GM23338 (cell line): ENCODE data around the gene ACBD4. TPM values are rescaled to one million over a fixed set of nuclear protein-coding genes. Genes with fewer than 3 reads are reported as not detected.

Experiments used
- ATAC-seq: fragments of 200-7000 bp; cut with Tn5 transposase; 3 replicates; pipeline ENCODE4 v1.9.1; 2020
- DNase-seq: peaks from one replicate; pipeline ENCODE4 v3.0.0-alpha.2; 2015; ENCODE audit warnings: low spot score
- H2AFZ ChIP-seq: fragments of 200-600 bp; sonication (generic); 2 replicates; pipeline ENCODE4 v1.8.0; 2016; ENCODE audit warnings: antibody characterized with exemption, mild to moderate bottlenecking, moderate library complexity
- H3F3A ChIP-seq: fragments of 200-600 bp; sonication (generic); replicated peaks from 2 replicates; pipeline ENCODE4 v1.8.0; 2017; ENCODE audit warnings: antibody characterized with exemption, mixed run types, low read depth
- H3K27ac ChIP-seq: fragments of 200-600 bp; sonication (generic); 2 replicates; pipeline ENCODE4 v1.6.1; 2016; ENCODE audit warnings: low read depth
- H3K27me3 ChIP-seq: fragments of 200-600 bp; sonication (generic); 2 replicates; pipeline ENCODE4 v1.8.0; 2016; ENCODE audit warnings: mild to moderate bottlenecking, mixed run types, moderate library complexity; ENCODE audit not compliant: insufficient read depth
- H3K36me3 ChIP-seq: fragments of 200-600 bp; sonication (generic); 2 replicates; pipeline ENCODE4 v1.8.0; 2016; ENCODE audit warnings: mild to moderate bottlenecking; ENCODE audit not compliant: insufficient read depth
- H3K4me1 ChIP-seq: fragments of 200-600 bp; sonication (generic); 2 replicates; pipeline ENCODE4 v1.8.0; 2016; ENCODE audit warnings: mild to moderate bottlenecking, moderate library complexity; ENCODE audit not compliant: insufficient read depth
- H3K4me2 ChIP-seq: fragments of 200-600 bp; sonication (generic); 2 replicates; pipeline ENCODE4 v1.7.1; 2017; ENCODE audit warnings: mixed run types
- H3K4me3 ChIP-seq: fragments of 200-600 bp; sonication (generic); 2 replicates; pipeline ENCODE4 v1.6.1; 2016; ENCODE audit warnings: mixed run types
- H3K79me2 ChIP-seq: fragments of 200-600 bp; sonication (generic); replicated peaks from 2 replicates; pipeline ENCODE4 v1.8.0; 2017; ENCODE audit warnings: mild to moderate bottlenecking; ENCODE audit not compliant: insufficient read depth
- H3K9me2 ChIP-seq: fragments of 200-600 bp; sonication (generic); 2 replicates; pipeline ENCODE4 v1.8.0; 2017; ENCODE audit not compliant: insufficient read depth
- H4K20me1 ChIP-seq: fragments of 200-600 bp; sonication (generic); replicated peaks from 2 replicates; pipeline ENCODE4 v1.8.0; 2017; ENCODE audit warnings: mild to moderate bottlenecking; ENCODE audit not compliant: insufficient read depth
- H3K27ac Mint-ChIP-seq: 2 replicates; pipeline ENCODE4 v1.8.0; 2020; ENCODE audit warnings: inconsistent platforms, mild to moderate bottlenecking, moderate library complexity, mixed read lengths
- H3K27me3 Mint-ChIP-seq: 3 replicates; pipeline ENCODE4 v1.8.0; 2022; ENCODE audit warnings: low read depth, mild to moderate bottlenecking, moderate library complexity, mixed read lengths, inconsistent platforms; ENCODE audit not compliant: insufficient read depth, poor library complexity
- H3K36me3 Mint-ChIP-seq: 3 replicates; pipeline ENCODE4 v1.8.0; 2021; ENCODE audit warnings: low read depth, mild to moderate bottlenecking, inconsistent platforms, moderate library complexity, mixed read lengths
- H3K4me1 Mint-ChIP-seq: 3 replicates; pipeline ENCODE4 v1.8.0; 2020; ENCODE audit warnings: mild to moderate bottlenecking, inconsistent platforms, mixed read lengths
- H3K4me3 Mint-ChIP-seq: 3 replicates; pipeline ENCODE4 v1.8.0; 2021; ENCODE audit warnings: moderate library complexity, mild to moderate bottlenecking, inconsistent platforms, mixed read lengths
- H3K9me3 Mint-ChIP-seq: 3 replicates; pipeline ENCODE4 v1.8.0; 2020; ENCODE audit warnings: moderate library complexity, mild to moderate bottlenecking, inconsistent platforms, mixed read lengths
- CREB1 ChIP-seq: fragments of 250-450 bp; sonication (Bioruptor Pico); IDR thresholded peaks from 2 replicates; pipeline ENCODE4 v1.5.0; 2020; ENCODE audit warnings: low read depth, mild to moderate bottlenecking, moderate library complexity
- CTCF ChIP-seq, 2 experiments: fragments of 200-600 bp in 1 of 2; sonication (generic) in 1 of 2; conservative IDR thresholded peaks; 2 replicates each; pipeline versions ENCODE4 v1.5.1 to v1.6.1; 2016 to 2017; ENCODE audit warnings: antibody characterized with exemption in 2 of 2, low read depth in 2 of 2, mild to moderate bottlenecking in 2 of 2, moderate library complexity in 1 of 2
- EZH2 ChIP-seq: fragments of 200-600 bp; sonication (generic); IDR thresholded peaks from one replicate; pipeline ENCODE4 v1.8.0; 2017; ENCODE audit warnings: antibody characterized with exemption, mild to moderate bottlenecking, low read depth; ENCODE audit not compliant: unreplicated experiment
- EZH2phosphoT487 ChIP-seq: fragments of 200-600 bp; sonication (generic); IDR thresholded peaks from one replicate; pipeline ENCODE4 v1.8.1; 2018; ENCODE audit warnings: antibody characterized with exemption; ENCODE audit not compliant: unreplicated experiment
- JUNB ChIP-seq: IDR thresholded peaks from one replicate; pipeline ENCODE4 v1.6.1; 2016; ENCODE audit warnings: antibody characterized with exemption; ENCODE audit not compliant: unreplicated experiment
- NANOG ChIP-seq: IDR thresholded peaks from 2 replicates; pipeline ENCODE4 v1.6.1; 2016; ENCODE audit warnings: antibody characterized with exemption, borderline replicate concordance
- POLR2AphosphoS5 ChIP-seq: IDR thresholded peaks from 2 replicates; pipeline ENCODE4 v1.6.1; 2016; ENCODE audit warnings: antibody characterized with exemption, low read depth
- STAT1 ChIP-seq: IDR thresholded peaks from one replicate; pipeline ENCODE4 v1.6.1; 2016; ENCODE audit warnings: antibody characterized with exemption; ENCODE audit not compliant: unreplicated experiment
- ZNF114 ChIP-seq: fragments of 250-450 bp; sonication (Bioruptor Pico); IDR thresholded peaks from 2 replicates; pipeline ENCODE4 v1.5.0; 2020; ENCODE audit warnings: mild to moderate bottlenecking, moderate library complexity
- ZNF331 ChIP-seq: fragments of 250-450 bp; sonication (Bioruptor Pico); IDR thresholded peaks from 2 replicates; pipeline ENCODE4 v1.5.0; 2020; ENCODE audit warnings: low read depth, mild to moderate bottlenecking, moderate library complexity
- polyA plus RNA-seq: library from polyadenylated mRNA; unstranded; fragments of >200 nt; fragmentation: Nextera tagmentation; extraction: Ambion mirVana; gene quantifications from 2 replicates; pipeline ENCODE4 v1.2.1, GENCODE V29; 2016
- total RNA-seq: library from RNA; depleted of rRNA; stranded (reverse); fragments of >200 nt; shearing (Covaris generic); gene quantifications from 2 replicates; pipeline ENCODE4 v1.2.3, GENCODE V29; 2014
- TF ChIP-seq, protein P1 (sequence below): IDR thresholded peaks from 2 replicates; pipeline ENCODE4 v1.6.1; 2016; ENCODE audit warnings: antibody characterized with exemption
- TF ChIP-seq, protein P2 (sequence below): IDR thresholded peaks from one replicate; pipeline ENCODE4 v1.6.1; 2018; ENCODE audit warnings: antibody characterized with exemption; ENCODE audit not compliant: unreplicated experiment
- TF ChIP-seq, protein P3 (sequence below): fragments of 250-450 bp; sonication (Bioruptor Pico); IDR thresholded peaks from 2 replicates; pipeline ENCODE4 v1.5.0; 2020; ENCODE audit warnings: mild to moderate bottlenecking, moderate library complexity

ACBD4 gene
- total and polyA plus RNA-seq, 2 experiments from 2014 or later = 4.5 to 6.7 TPM

GRCh38 chr17:45116434-45117016 lies 19.0 kb upstream of the ACBD4 start:
- Histone ChIP-seq H3K9me2 (no peaks in the 10 kb centered on the region), H3K4me2 (no peak overlapping the region), H2AFZ (no peak overlapping the region), H3K4me3 (no peak overlapping the region), H3K4me1 (peaks cover 4% of the 10 kb centered on the region; the same call in 1 of the 2 replicates), H4K20me1 (no peaks in the 10 kb centered on the region), H3F3A (no peaks in the 10 kb centered on the region), H3K36me3 (no peaks in the 10 kb centered on the region), H3K27me3 (no peaks in the 10 kb centered on the region), H3K27ac (no peak overlapping the region), H3K79me2 (no peaks in the 10 kb centered on the region)
- no peaks in the 10 kb centered on the region for H3K36me3 Mint-ChIP-seq
- H3K9me3 Mint-ChIP-seq = no peaks in the 10 kb centered on the region
- H3K27me3 Mint-ChIP-seq = peaks cover 20% of the 10 kb centered on the region
- no peak for DNase-seq
- no peak for ATAC-seq
- peaks cover 28% of the 10 kb centered on the region for H3K4me1 Mint-ChIP-seq
- H3K27ac Mint-ChIP-seq = no peak overlapping the region
- no peak for TF ChIP-seq ZNF331 (CRISPR knock-in tag)
- TF ChIP-seq, protein P1, sequence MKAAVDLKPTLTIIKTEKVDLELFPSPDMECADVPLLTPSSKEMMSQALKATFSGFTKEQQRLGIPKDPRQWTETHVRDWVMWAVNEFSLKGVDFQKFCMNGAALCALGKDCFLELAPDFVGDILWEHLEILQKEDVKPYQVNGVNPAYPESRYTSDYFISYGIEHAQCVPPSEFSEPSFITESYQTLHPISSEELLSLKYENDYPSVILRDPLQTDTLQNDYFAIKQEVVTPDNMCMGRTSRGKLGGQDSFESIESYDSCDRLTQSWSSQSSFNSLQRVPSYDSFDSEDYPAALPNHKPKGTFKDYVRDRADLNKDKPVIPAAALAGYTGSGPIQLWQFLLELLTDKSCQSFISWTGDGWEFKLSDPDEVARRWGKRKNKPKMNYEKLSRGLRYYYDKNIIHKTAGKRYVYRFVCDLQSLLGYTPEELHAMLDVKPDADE = no peak
- TF ChIP-seq, protein P2, sequence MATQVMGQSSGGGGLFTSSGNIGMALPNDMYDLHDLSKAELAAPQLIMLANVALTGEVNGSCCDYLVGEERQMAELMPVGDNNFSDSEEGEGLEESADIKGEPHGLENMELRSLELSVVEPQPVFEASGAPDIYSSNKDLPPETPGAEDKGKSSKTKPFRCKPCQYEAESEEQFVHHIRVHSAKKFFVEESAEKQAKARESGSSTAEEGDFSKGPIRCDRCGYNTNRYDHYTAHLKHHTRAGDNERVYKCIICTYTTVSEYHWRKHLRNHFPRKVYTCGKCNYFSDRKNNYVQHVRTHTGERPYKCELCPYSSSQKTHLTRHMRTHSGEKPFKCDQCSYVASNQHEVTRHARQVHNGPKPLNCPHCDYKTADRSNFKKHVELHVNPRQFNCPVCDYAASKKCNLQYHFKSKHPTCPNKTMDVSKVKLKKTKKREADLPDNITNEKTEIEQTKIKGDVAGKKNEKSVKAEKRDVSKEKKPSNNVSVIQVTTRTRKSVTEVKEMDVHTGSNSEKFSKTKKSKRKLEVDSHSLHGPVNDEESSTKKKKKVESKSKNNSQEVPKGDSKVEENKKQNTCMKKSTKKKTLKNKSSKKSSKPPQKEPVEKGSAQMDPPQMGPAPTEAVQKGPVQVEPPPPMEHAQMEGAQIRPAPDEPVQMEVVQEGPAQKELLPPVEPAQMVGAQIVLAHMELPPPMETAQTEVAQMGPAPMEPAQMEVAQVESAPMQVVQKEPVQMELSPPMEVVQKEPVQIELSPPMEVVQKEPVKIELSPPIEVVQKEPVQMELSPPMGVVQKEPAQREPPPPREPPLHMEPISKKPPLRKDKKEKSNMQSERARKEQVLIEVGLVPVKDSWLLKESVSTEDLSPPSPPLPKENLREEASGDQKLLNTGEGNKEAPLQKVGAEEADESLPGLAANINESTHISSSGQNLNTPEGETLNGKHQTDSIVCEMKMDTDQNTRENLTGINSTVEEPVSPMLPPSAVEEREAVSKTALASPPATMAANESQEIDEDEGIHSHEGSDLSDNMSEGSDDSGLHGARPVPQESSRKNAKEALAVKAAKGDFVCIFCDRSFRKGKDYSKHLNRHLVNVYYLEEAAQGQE = no peak
- no peak for TF ChIP-seq EZH2phosphoT487
- TF ChIP-seq, protein P3, sequence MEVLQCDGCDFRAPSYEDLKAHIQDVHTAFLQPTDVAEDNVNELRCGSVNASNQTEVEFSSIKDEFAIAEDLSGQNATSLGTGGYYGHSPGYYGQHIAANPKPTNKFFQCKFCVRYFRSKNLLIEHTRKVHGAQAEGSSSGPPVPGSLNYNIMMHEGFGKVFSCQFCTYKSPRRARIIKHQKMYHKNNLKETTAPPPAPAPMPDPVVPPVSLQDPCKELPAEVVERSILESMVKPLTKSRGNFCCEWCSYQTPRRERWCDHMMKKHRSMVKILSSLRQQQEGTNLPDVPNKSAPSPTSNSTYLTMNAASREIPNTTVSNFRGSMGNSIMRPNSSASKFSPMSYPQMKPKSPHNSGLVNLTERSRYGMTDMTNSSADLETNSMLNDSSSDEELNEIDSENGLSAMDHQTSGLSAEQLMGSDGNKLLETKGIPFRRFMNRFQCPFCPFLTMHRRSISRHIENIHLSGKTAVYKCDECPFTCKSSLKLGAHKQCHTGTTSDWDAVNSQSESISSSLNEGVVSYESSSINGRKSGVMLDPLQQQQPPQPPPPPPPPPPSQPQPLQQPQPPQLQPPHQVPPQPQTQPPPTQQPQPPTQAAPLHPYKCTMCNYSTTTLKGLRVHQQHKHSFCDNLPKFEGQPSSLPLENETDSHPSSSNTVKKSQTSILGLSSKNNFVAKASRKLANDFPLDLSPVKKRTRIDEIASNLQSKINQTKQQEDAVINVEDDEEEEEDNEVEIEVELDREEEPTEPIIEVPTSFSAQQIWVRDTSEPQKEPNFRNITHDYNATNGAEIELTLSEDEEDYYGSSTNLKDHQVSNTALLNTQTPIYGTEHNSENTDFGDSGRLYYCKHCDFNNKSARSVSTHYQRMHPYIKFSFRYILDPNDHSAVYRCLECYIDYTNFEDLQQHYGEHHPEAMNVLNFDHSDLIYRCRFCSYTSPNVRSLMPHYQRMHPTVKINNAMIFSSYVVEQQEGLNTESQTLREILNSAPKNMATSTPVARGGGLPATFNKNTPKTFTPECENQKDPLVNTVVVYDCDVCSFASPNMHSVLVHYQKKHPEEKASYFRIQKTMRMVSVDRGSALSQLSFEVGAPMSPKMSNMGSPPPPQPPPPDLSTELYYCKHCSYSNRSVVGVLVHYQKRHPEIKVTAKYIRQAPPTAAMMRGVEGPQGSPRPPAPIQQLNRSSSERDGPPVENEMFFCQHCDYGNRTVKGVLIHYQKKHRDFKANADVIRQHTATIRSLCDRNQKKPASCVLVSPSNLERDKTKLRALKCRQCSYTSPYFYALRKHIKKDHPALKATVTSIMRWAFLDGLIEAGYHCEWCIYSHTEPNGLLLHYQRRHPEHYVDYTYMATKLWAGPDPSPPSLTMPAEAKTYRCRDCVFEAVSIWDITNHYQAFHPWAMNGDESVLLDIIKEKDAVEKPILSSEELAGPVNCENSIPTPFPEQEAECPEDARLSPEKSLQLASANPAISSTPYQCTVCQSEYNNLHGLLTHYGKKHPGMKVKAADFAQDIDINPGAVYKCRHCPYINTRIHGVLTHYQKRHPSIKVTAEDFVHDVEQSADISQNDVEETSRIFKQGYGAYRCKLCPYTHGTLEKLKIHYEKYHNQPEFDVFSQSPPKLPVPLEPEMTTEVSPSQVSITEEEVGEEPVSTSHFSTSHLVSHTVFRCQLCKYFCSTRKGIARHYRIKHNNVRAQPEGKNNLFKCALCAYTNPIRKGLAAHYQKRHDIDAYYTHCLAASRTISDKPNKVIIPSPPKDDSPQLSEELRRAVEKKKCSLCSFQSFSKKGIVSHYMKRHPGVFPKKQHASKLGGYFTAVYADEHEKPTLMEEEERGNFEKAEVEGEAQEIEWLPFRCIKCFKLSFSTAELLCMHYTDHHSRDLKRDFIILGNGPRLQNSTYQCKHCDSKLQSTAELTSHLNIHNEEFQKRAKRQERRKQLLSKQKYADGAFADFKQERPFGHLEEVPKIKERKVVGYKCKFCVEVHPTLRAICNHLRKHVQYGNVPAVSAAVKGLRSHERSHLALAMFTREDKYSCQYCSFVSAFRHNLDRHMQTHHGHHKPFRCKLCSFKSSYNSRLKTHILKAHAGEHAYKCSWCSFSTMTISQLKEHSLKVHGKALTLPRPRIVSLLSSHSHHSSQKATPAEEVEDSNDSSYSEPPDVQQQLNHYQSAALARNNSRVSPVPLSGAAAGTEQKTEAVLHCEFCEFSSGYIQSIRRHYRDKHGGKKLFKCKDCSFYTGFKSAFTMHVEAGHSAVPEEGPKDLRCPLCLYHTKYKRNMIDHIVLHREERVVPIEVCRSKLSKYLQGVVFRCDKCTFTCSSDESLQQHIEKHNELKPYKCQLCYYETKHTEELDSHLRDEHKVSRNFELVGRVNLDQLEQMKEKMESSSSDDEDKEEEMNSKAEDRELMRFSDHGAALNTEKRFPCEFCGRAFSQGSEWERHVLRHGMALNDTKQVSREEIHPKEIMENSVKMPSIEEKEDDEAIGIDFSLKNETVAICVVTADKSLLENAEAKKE = no peak
- TF ChIP-seq NANOG = no peak
- TF ChIP-seq CTCF (conservative IDR thresholded peaks at IDR 0.05; ENCODE audit: low read depth in 2 of 2) = no peak
- no peak for TF ChIP-seq JUNB
- TF ChIP-seq ZNF114 (CRISPR knock-in tag) = no peak
- TF ChIP-seq POLR2AphosphoS5 = no peak
- TF ChIP-seq EZH2 = no peak
- TF ChIP-seq CREB1 (CRISPR knock-in tag) = no peak
- no peak for TF ChIP-seq STAT1
- no peak overlapping the region for H3K4me3 Mint-ChIP-seq
